ENCODE data around the gene STX5.
A peak's percentile ranks its signal among the peaks of the same experiment; 100 is the strongest.
"Not testable (repeated sequence)": the region's sequence is repeated elsewhere in the genome, so short reads cannot be mapped to it uniquely, and the experiment has no call there.

Gene STX5

DNA sequence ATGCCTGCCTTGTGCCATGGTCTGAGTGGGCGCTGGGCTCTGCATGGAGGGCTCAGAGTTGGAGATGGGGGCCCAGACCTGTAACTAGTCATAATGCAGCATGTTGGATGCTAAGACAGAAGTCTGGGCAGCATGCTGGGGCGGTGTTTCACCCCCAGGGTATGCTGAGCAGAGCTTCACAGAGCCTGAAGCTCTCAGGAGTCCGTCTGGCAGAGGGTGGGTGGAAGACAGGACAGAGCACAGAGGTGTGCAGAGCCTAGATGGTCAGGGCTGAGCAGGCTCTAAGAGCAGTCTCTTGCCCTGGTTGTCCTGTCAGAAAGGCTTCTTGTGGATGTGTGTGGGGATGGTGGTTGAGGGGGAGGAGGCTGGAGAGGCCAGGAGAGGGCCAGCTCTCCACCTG is 53.4 kb downstream of the STX5 start:
- no peak for DNase-seq

DNA sequence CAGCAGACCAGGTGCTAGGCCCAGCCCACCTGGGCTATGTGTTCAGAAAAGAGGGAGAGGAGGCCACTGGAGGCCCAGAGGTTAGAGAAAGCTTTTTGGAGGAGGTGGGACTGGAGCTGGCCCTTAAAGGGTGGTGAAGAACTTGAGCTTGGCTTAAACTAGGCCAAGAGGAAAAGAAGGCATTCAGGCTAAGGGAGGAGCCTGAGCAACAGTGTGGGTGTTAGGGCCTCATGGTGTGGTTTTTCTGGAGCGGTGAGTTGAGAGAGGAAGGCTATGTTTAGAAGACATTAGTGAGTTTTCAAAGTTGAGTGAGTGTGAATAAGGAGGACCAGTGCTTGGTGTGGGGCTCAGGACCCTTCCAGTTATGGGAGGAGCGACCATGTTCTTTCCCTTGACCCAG is 54.5 kb downstream of the STX5 start:
- DNase-seq: no peak

- DNase-seq: no peak
Observed at GRCh38 chr11:62775646-62776045, 56.2 kb downstream of the STX5 start.

DNA sequence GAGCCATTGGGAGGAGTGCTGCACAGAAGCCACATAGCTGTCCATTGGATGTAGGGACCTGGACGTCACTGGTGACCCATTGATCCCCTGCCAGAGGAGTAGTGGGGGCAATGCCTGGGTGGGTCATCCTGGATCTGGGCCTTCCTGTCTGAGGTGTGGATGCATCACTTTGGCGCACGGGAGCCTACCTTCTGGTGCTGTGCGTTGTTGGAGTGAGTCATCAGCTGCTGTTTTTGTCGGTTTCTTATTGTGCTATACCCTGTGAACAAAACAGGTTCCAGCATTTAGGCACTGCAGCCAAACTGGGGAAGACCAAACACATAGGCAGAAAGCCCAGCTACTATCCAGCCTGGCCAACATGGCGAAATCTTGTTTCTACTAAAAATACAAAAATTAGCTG is 57.4 kb downstream of the STX5 start:
- no peak for DNase-seq

DNA sequence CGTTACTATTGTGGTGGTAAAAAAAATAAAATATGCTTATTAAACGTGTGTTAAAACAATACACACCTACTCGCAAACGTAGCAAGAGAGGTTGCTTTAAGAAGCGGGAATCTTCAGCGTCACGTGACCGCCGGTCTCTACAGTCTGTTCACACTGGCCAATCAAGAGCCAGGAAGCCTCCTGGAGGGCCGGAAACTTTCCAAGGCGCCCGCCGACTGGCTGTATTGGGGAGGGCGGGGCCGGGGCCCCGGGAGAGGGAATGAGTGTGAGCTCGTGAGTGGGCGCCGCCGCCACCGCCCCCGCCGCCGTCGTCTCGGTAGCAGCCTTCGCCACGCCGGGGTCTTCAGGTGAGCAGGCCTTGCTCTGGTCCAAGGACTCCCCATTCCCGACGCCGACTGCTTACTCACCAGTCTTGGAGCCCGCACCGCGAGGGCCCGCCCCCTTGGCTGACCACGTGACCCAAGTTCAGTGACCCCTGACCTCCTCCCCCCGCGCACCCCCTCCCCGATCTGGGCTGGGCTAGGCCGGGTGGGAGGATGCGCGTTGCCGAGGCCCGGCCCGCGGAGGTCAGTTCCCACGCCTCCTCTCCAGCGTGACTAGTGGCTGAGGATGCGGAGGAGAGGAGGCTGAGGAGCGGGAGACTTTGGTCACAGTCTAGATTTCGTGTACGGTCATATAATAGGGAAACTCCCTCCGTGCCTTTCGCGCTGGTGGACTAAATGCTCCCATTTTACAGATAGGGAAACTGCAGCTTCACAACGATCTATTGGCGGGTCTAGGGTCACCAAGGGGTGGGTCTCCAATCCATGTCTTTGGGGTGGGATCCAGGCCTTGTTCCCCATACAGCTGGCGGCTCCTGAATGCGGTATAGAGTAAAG is 60.5 kb downstream of the STX5 start, which contains the start of gene TAF6L:
TSS of gene TAF6L (plus strand) at position 253 of the 878 bp plus-strand sequence. CDS start 4,388 bp downstream, outside the sequence.
- peak; percentile 95 to 96 for DNase-seq

- DNase-seq: no peak
Observed at GRCh38 chr11:62770778-62771143, 61.1 kb downstream of the STX5 start.

- DNase-seq: not testable (repeated sequence)
Observed at GRCh38 chr11:62760867-62761227, 71.0 kb downstream of the STX5 start.

DNA sequence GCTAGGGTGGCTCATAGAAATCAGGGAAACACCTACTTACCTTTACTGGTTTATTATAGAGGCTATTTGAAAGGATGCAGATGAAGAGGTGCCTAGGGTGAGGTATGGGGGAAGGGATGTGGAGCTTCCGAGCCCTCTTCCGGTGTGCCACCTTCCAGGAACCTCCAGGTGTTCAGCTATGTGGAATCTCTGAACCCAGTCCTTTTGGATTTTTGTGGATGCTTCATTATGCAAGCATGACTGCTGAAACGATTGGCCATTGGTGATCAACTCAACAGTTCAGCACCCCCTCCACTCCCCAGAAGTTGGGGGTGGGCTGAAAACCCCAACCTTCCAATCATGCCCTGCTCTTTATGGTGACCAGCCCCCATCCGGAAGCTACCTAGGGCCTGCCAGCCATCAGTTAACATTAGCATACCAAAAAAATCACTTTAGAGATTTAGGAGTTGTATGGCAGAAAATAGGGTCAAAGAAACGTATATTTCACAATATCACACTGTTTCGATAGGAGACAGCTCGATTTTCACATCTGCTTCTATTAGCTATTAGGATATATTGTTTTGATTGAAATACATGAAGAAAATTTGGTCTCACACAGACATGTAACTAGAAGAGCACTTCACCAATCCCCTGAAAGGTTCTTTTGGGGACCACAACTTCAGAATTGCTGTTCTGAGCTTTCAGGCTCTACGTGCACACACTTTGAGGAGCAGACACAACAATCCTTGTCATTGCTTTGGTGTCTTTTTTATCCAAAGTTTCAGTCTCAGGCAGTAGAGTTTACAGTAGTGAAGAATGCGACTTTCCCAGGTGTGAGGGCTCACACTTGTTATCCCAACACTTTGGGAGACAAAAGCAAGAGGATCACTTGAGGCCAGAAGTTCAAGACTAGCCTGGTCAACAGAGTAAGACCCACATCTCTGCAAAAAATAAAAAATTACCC is 73.7 kb downstream of the STX5 start:
- no peak for DNase-seq

All from NCI-H1930 (cell line).